HG02981 (cell line): Measurements from ENCODE around the gene GNAQ.

Experiments
- ATAC-seq: cut with Tn5 transposase; IDR thresholded peaks from one replicate; pipeline ENCODE4 v1.9.1; 2021; ENCODE audit warnings: mild to moderate bottlenecking, moderate library complexity; ENCODE audit not compliant: unreplicated experiment

GNAQ gene

GRCh38 chr9:77910194-77910621 is 121.4 kb downstream of the GNAQ start:
- ATAC-seq: no peak

- no peak for ATAC-seq
Observed at GRCh38 chr9:77909306-77909705, 122.3 kb downstream of the GNAQ start.

GRCh38 chr9:77908293-77908692 is 123.3 kb downstream of the GNAQ start:
- ATAC-seq: no peak

- ATAC-seq: no peak
Observed at GRCh38 chr9:77907585-77907984, 124.0 kb downstream of the GNAQ start.

- ATAC-seq: no peak
Observed at GRCh38 chr9:77906991-77907390, 124.6 kb downstream of the GNAQ start.

GRCh38 chr9:77903666-77904285 is 127.8 kb downstream of the GNAQ start:
- no peak for ATAC-seq

GRCh38 chr9:77901771-77902170 is 129.8 kb downstream of the GNAQ start:
- no peak for ATAC-seq

GRCh38 chr9:77901018-77901417 is 130.6 kb downstream of the GNAQ start:
- ATAC-seq: no peak

GRCh38 chr9:77899679-77900354 is 131.8 kb downstream of the GNAQ start:
- ATAC-seq: no peak

- no peak for ATAC-seq
Observed at GRCh38 chr9:77898864-77899263, 132.7 kb downstream of the GNAQ start.

GRCh38 chr9:77896938-77897667 is 134.5 kb downstream of the GNAQ start:
- no peak for ATAC-seq

- no peak for ATAC-seq
Observed at GRCh38 chr9:77896269-77896937, 135.2 kb downstream of the GNAQ start.

GRCh38 chr9:77893706-77894105 is 137.9 kb downstream of the GNAQ start:
- no peak for ATAC-seq

- no peak for ATAC-seq
Observed at GRCh38 chr9:77892955-77893514, 138.6 kb downstream of the GNAQ start.

GRCh38 chr9:77892171-77892570 is 139.4 kb downstream of the GNAQ start:
- peak; percentile 74 for ATAC-seq

GRCh38 chr9:77891128-77891800 is 140.3 kb downstream of the GNAQ start:
- no peak for ATAC-seq

- ATAC-seq: no peak
Observed at GRCh38 chr9:77887662-77888061, 143.9 kb downstream of the GNAQ start.

GRCh38 chr9:77885104-77885672 is 146.4 kb downstream of the GNAQ start:
- ATAC-seq: no peak

GRCh38 chr9:77883846-77884771 is 147.5 kb downstream of the GNAQ start:
- no peak for ATAC-seq
